ENCODE data around the gene IFIT2.
A peak's percentile ranks its signal among the peaks of the same experiment; 100 is the strongest.
"Not testable (repeated sequence)": the region's sequence is repeated elsewhere in the genome, so short reads cannot be mapped to it uniquely, and the experiment has no call there.

The IFIT2 gene

GRCh38 chr10:89301721-89302445 is at the start of gene IFIT2:
TSS of gene IFIT2 (plus strand) at chr10:89302046. CDS start at chr10:89302124, 78 bp downstream.
- DNase-seq (ENCODE audit: low read depth): peak; percentile 43
- in situ Hi-C loops (cut with HindIII; ENCODE audit: low sequenced_read_pairs): no loop called here
- TF ChIP-seq CTCF (IDR thresholded peaks at IDR 0.05; ENCODE audit: low read depth, low read length, missing control alignments): no peak
- peak within 1 kb of the TSS; percentile 45 for H3K4me3 ChIP-seq (ENCODE audit: low read depth, low read length)

- in situ Hi-C loops (cut with HindIII; ENCODE audit: low sequenced_read_pairs): no loop called here
- no peak for DNase-seq (ENCODE audit: low read depth)
- H3K4me3 ChIP-seq (ENCODE audit: low read depth, low read length): peak overlapping the region; percentile 96
- TF ChIP-seq CTCF (IDR thresholded peaks at IDR 0.05; ENCODE audit: low read depth, low read length, missing control alignments): no peak
These were observed 49.6 kb upstream of the IFIT2 start for GRCh38 chr10:89252225-89252585.

GRCh38 chr10:89255091-89255579 is 46.7 kb upstream of the IFIT2 start:
- DNase-seq (ENCODE audit: low read depth); H3K4me3 ChIP-seq (ENCODE audit: low read depth, low read length); in situ Hi-C loops (cut with HindIII; ENCODE audit: low sequenced_read_pairs): not testable (repeated sequence)

GRCh38 chr10:89255793-89256192 is 46.1 kb upstream of the IFIT2 start:
- TF ChIP-seq CTCF (IDR thresholded peaks at IDR 0.05; ENCODE audit: low read depth, low read length, missing control alignments): no peak
- DNase-seq (ENCODE audit: low read depth): no peak
- no peak overlapping the region for H3K4me3 ChIP-seq (ENCODE audit: low read depth, low read length)
- in situ Hi-C loops (cut with HindIII; ENCODE audit: low sequenced_read_pairs): no loop called here

GRCh38 chr10:89256340-89256739 is 45.5 kb upstream of the IFIT2 start:
- DNase-seq (ENCODE audit: low read depth): no peak
- no peak for TF ChIP-seq CTCF (IDR thresholded peaks at IDR 0.05; ENCODE audit: low read depth, low read length, missing control alignments)
- in situ Hi-C loops (cut with HindIII; ENCODE audit: low sequenced_read_pairs): no loop called here
- no peak overlapping the region for H3K4me3 ChIP-seq (ENCODE audit: low read depth, low read length)

GRCh38 chr10:89256962-89257361 is 44.9 kb upstream of the IFIT2 start:
- DNase-seq (ENCODE audit: low read depth): no peak
- TF ChIP-seq CTCF (IDR thresholded peaks at IDR 0.05; ENCODE audit: low read depth, low read length, missing control alignments): no peak
- in situ Hi-C loops (cut with HindIII; ENCODE audit: low sequenced_read_pairs): no loop called here
- no peak overlapping the region for H3K4me3 ChIP-seq (ENCODE audit: low read depth, low read length)

- in situ Hi-C loops (cut with HindIII; ENCODE audit: low sequenced_read_pairs): no loop called here
These were observed 44.3 kb upstream of the IFIT2 start for GRCh38 chr10:89257581-89257980.

More at GRCh38 chr10:89257581-89257980, 44.3 kb upstream of the IFIT2 start:
- no peak for DNase-seq (ENCODE audit: low read depth)
- H3K4me3 ChIP-seq (ENCODE audit: low read depth, low read length): no peak overlapping the region
- TF ChIP-seq CTCF (IDR thresholded peaks at IDR 0.05; ENCODE audit: low read depth, low read length, missing control alignments): no peak

Data from astrocyte of the cerebellum (primary cell).